HEK293 (cell line): Measurements from ENCODE around the gene ULBP1.
"Not testable (repeated sequence)": the region's sequence is repeated elsewhere in the genome, so short reads cannot be mapped to it uniquely, and the experiment has no call there.

Experiments used
- CTCF ChIA-PET: fragments of 350-600 bp; formaldehyde crosslinking; extraction: SDS; loops from one replicate; lab custom pipeline; 2021; ENCODE audit warnings: antibody characterized with exemption; lab: Yijun Ruan, JAX
- POLR2A ChIA-PET: fragments of 300-600 bp; formaldehyde crosslinking; extraction: SDS; loops from one replicate; lab custom pipeline; 2020; ENCODE audit warnings: antibody characterized with exemption, inconsistent platforms; lab: Yijun Ruan, JAX
- H3K27ac ChIP-seq: fragments of 200-500 bp; sonication (Bioruptor generic); 2 replicates; pipeline ENCODE4 v1.5.1; 2014; ENCODE audit warnings: low read depth, low read length, control low read depth, inconsistent platforms; ENCODE audit errors: extremely low read depth
- H3K36me3 ChIP-seq, 2 experiments: fragments of 200-500 bp in 1 of 2; sonication (Bioruptor generic) in 1 of 2; 1 replicate in 1 of 2; 2 replicates in 1 of 2; pipeline ENCODE4 v1.5.1; 2014 to 2017; ENCODE audit warnings: inconsistent platforms in 2 of 2, low read length in 2 of 2; ENCODE audit not compliant: control insufficient read depth in 2 of 2, insufficient read depth in 1 of 2
- H3K4me1 ChIP-seq: fragments of 200-500 bp; sonication (Bioruptor generic); 2 replicates; pipeline ENCODE4 v1.5.1; 2014; ENCODE audit warnings: mild to moderate bottlenecking, low read length, inconsistent platforms; ENCODE audit not compliant: control insufficient read depth, insufficient read depth
- H3K4me3 ChIP-seq: 2 replicates; pipeline ENCODE4 v1.5.1; 2011; ENCODE audit warnings: low read depth, mild to moderate bottlenecking, control low read depth, low read length, moderate library complexity
- H3K9me3 ChIP-seq: fragments of 200-500 bp; sonication (Bioruptor generic); 2 replicates; pipeline ENCODE4 v1.5.1; 2014; ENCODE audit warnings: low read depth, low read length, inconsistent platforms; ENCODE audit not compliant: control insufficient read depth, insufficient read depth
- RBAK ChIP-seq: fragments of 450-650 bp; formaldehyde crosslinking; IDR thresholded peaks from 2 replicates; pipeline ENCODE4 v1.5.1; 2016; ENCODE audit warnings: missing biosample characterization, missing genetic modification characterization
- SCRT1 ChIP-seq: fragments of 450-650 bp; formaldehyde crosslinking; IDR thresholded peaks from 2 replicates; pipeline ENCODE4 v1.5.1; 2016; ENCODE audit warnings: missing biosample characterization, missing genetic modification characterization, borderline replicate concordance
- SETDB1 ChIP-seq: IDR thresholded peaks from one replicate; pipeline ENCODE4 v1.6.1; 2017; ENCODE audit warnings: mild to moderate bottlenecking, low read length, moderate library complexity, mixed read lengths; ENCODE audit not compliant: insufficient read length
- ZNF19 ChIP-seq: fragments of 450-650 bp; formaldehyde crosslinking; IDR thresholded peaks from 2 replicates; pipeline ENCODE4; 2016; ENCODE audit warnings: missing biosample characterization, missing genetic modification characterization, low read depth
- ZNF2 ChIP-seq: fragments of 450-650 bp; formaldehyde crosslinking; IDR thresholded peaks from 2 replicates; pipeline ENCODE4 v1.5.1; 2016; ENCODE audit warnings: missing biosample characterization, missing genetic modification characterization
- ZNF202 ChIP-seq: fragments of 450-650 bp; formaldehyde crosslinking; IDR thresholded peaks from 2 replicates; pipeline ENCODE4 v1.5.1; 2016; ENCODE audit warnings: missing biosample characterization, missing genetic modification characterization, borderline replicate concordance
- ZNF23 ChIP-seq: fragments of 450-650 bp; formaldehyde crosslinking; IDR thresholded peaks from 2 replicates; pipeline ENCODE4 v1.5.1; 2016; ENCODE audit warnings: missing biosample characterization, missing genetic modification characterization, borderline replicate concordance
- ZNF24 ChIP-seq: fragments of 450-650 bp; formaldehyde crosslinking; IDR thresholded peaks from 2 replicates; pipeline ENCODE4 v1.5.1; 2016; ENCODE audit warnings: missing biosample characterization, missing genetic modification characterization
- ZNF274 ChIP-seq, 2 experiments: fragments of 200-500 bp in 1 of 2; fragments of 450-650 bp in 1 of 2; sonication (Bioruptor generic) in 1 of 2; formaldehyde crosslinking in 1 of 2; IDR thresholded peaks; 2 replicates each; pipeline versions ENCODE4 v1.5.1 to v1.6.1; 2014 to 2016; ENCODE audit warnings: borderline replicate concordance in 1 of 2, inconsistent platforms in 1 of 2, low read length in 1 of 2, missing biosample characterization in 1 of 2, missing genetic modification characterization in 1 of 2
- ZNF354C ChIP-seq: fragments of 450-650 bp; formaldehyde crosslinking; IDR thresholded peaks from 2 replicates; pipeline ENCODE4 v1.5.1; 2016; ENCODE audit warnings: missing biosample characterization, missing genetic modification characterization, low read depth, borderline replicate concordance
- ZNF416 ChIP-seq: fragments of 450-650 bp; formaldehyde crosslinking; IDR thresholded peaks from 2 replicates; pipeline ENCODE4 v1.5.1; 2016; ENCODE audit warnings: missing biosample characterization, missing genetic modification characterization
- ZNF433 ChIP-seq: fragments of 450-650 bp; formaldehyde crosslinking; IDR thresholded peaks from 2 replicates; pipeline ENCODE4 v1.5.1; 2016; ENCODE audit warnings: missing biosample characterization, missing genetic modification characterization, low read depth
- ZNF521 ChIP-seq: fragments of 450-650 bp; formaldehyde crosslinking; IDR thresholded peaks from 2 replicates; pipeline ENCODE4 v1.5.1; 2017; ENCODE audit warnings: missing biosample characterization, mild to moderate bottlenecking, missing genetic modification characterization
- ZNF544 ChIP-seq: fragments of 450-650 bp; formaldehyde crosslinking; IDR thresholded peaks from 2 replicates; pipeline ENCODE4 v1.5.0; 2017; ENCODE audit warnings: missing biosample characterization, missing genetic modification characterization
- ZNF658 ChIP-seq: fragments of 450-650 bp; formaldehyde crosslinking; IDR thresholded peaks from 2 replicates; pipeline ENCODE4; 2016; ENCODE audit warnings: missing biosample characterization, missing genetic modification characterization
- ZNF677 ChIP-seq: fragments of 450-650 bp; IDR thresholded peaks from 2 replicates; pipeline ENCODE4 v1.5.0; 2018; ENCODE audit warnings: missing biosample characterization, mild to moderate bottlenecking, missing genetic modification characterization, moderate library complexity
- ZNF768 ChIP-seq: fragments of 450-650 bp; formaldehyde crosslinking; IDR thresholded peaks from 2 replicates; pipeline ENCODE4 v1.5.1; 2018; ENCODE audit warnings: missing biosample characterization, mild to moderate bottlenecking, missing genetic modification characterization
- ZNF776 ChIP-seq: fragments of 450-650 bp; formaldehyde crosslinking; IDR thresholded peaks from 2 replicates; pipeline ENCODE4 v1.5.0; 2017; ENCODE audit warnings: missing biosample characterization, missing genetic modification characterization, borderline replicate concordance
- TF ChIP-seq, protein P1 (sequence below): fragments of 450-650 bp; formaldehyde crosslinking; IDR thresholded peaks from 2 replicates; pipeline ENCODE4 v1.5.1; 2016; ENCODE audit warnings: missing biosample characterization, missing genetic modification characterization
- TF ChIP-seq, protein P2 (sequence below): fragments of 450-650 bp; formaldehyde crosslinking; IDR thresholded peaks from 2 replicates; pipeline ENCODE4 v1.5.1; 2017; ENCODE audit warnings: missing biosample characterization, missing genetic modification characterization
- TF ChIP-seq, protein P3 (sequence below): fragments of 450-650 bp; formaldehyde crosslinking; IDR thresholded peaks from 2 replicates; pipeline ENCODE4 v1.5.1; 2016; ENCODE audit warnings: missing biosample characterization, missing genetic modification characterization
- TF ChIP-seq, protein P4 (sequence below): fragments of 450-650 bp; formaldehyde crosslinking; IDR thresholded peaks from 2 replicates; pipeline ENCODE4 v1.5.1; 2016; ENCODE audit warnings: missing biosample characterization, missing genetic modification characterization
- TF ChIP-seq, protein P5 (sequence below): fragments of 450-650 bp; formaldehyde crosslinking; optimal IDR thresholded peaks from 2 replicates; pipeline ENCODE3; 2016; ENCODE audit warnings: missing biosample characterization, mild to moderate bottlenecking, missing genetic modification characterization

The ULBP1 gene

DNA sequence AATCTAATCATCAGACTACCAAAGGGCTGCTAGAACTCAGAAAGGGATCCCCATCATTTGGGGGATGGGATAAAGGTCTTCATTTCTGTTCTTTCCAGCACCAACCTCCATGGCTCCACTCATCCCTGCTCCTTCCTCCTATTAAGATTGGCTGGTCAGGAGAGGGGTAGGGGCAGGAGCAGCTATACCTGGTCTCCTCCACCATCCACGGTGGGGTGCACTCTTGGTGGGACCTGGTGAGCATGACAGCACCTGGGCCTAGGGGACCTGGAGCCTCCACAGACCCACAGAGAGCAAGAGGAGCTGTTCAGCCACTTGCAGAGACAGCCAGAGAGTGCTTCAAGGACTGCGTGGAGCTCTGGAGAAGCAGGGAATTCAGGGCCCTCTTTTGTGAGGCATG lies 28.1 kb upstream of the ULBP1 start:
- TF ChIP-seq ZNF544 (tag by site-specific recombination), result no peak
- no peak for TF ChIP-seq SETDB1
- no peak for TF ChIP-seq ZNF677 (tag by site-specific recombination)
- TF ChIP-seq, protein P1, sequence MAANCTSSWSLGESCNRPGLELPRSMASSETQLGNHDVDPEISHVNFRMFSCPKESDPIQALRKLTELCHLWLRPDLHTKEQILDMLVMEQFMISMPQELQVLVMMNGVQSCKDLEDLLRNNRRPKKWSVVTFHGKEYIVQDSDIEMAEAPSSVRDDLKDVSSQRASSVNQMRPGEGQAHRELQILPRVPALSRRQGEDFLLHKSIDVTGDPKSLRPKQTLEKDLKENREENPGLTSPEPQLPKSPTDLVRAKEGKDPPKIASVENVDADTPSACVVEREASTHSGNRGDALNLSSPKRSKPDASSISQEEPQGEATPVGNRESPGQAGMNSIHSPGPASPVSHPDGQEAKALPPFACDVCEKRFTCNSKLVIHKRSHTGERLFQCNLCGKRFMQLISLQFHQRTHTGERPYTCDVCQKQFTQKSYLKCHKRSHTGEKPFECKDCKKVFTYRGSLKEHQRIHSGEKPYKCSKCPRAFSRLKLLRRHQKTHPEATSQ (tag by site-specific recombination), result no peak
- TF ChIP-seq, protein P2, sequence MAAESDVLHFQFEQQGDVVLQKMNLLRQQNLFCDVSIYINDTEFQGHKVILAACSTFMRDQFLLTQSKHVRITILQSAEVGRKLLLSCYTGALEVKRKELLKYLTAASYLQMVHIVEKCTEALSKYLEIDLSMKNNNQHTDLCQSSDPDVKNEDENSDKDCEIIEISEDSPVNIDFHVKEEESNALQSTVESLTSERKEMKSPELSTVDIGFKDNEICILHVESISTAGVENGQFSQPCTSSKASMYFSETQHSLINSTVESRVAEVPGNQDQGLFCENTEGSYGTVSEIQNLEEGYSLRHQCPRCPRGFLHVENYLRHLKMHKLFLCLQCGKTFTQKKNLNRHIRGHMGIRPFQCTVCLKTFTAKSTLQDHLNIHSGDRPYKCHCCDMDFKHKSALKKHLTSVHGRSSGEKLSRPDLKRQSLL, result no peak
- no peak for TF ChIP-seq ZNF416 (tag by site-specific recombination)
- no peak for TF ChIP-seq ZNF433
- no peak for TF ChIP-seq SCRT1
- no peak for TF ChIP-seq ZNF23 (tag by site-specific recombination)
- TF ChIP-seq, protein P3, sequence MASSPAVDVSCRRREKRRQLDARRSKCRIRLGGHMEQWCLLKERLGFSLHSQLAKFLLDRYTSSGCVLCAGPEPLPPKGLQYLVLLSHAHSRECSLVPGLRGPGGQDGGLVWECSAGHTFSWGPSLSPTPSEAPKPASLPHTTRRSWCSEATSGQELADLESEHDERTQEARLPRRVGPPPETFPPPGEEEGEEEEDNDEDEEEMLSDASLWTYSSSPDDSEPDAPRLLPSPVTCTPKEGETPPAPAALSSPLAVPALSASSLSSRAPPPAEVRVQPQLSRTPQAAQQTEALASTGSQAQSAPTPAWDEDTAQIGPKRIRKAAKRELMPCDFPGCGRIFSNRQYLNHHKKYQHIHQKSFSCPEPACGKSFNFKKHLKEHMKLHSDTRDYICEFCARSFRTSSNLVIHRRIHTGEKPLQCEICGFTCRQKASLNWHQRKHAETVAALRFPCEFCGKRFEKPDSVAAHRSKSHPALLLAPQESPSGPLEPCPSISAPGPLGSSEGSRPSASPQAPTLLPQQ (tag by site-specific recombination), result no peak
- TF ChIP-seq, protein P4, sequence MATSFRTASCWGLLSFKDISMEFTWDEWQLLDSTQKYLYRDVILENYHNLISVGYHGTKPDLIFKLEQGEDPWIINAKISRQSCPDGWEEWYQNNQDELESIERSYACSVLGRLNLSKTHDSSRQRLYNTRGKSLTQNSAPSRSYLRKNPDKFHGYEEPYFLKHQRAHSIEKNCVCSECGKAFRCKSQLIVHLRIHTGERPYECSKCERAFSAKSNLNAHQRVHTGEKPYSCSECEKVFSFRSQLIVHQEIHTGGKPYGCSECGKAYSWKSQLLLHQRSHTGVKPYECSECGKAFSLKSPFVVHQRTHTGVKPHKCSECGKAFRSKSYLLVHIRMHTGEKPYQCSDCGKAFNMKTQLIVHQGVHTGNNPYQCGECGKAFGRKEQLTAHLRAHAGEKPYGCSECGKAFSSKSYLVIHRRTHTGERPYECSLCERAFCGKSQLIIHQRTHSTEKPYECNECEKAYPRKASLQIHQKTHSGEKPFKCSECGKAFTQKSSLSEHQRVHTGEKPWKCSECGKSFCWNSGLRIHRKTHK (tag by site-specific recombination), result no peak
- TF ChIP-seq RBAK, result no peak
- no peak for TF ChIP-seq ZNF19
- no peak for TF ChIP-seq ZNF2 (tag by site-specific recombination)
- TF ChIP-seq ZNF24 (tag by site-specific recombination), result no peak
- no peak for TF ChIP-seq ZNF776
- TF ChIP-seq, protein P5, sequence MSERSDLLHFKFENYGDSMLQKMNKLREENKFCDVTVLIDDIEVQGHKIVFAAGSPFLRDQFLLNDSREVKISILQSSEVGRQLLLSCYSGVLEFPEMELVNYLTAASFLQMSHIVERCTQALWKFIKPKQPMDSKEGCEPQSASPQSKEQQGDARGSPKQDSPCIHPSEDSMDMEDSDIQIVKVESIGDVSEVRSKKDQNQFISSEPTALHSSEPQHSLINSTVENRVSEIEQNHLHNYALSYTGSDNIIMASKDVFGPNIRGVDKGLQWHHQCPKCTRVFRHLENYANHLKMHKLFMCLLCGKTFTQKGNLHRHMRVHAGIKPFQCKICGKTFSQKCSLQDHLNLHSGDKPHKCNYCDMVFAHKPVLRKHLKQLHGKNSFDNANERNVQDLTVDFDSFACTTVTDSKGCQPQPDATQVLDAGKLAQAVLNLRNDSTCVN (tag by site-specific recombination), result no peak
- no peak for TF ChIP-seq ZNF521 (tag by site-specific recombination)
- no peak for TF ChIP-seq ZNF658 (tag by site-specific recombination)
- no peak for TF ChIP-seq ZNF768 (tag by site-specific recombination)
- TF ChIP-seq, all 188 proteins: peak for 0
- no peaks in the 10 kb centered on the region for H3K9me3 ChIP-seq
- no peak overlapping the region for H3K4me3 ChIP-seq
- H3K36me3 ChIP-seq, result no peaks in the 10 kb centered on the region
- no peak overlapping the region for H3K27ac ChIP-seq
- ChIA-PET POLR2A (interaction anchor here (1.2 kb wide), 1 partner anchor 81 kb away, joined by 3 read pairs; no protein-coding TSS in a partner anchor), CTCF (interaction anchor here (0.7 to 2.5 kb wide), 9 partner anchors 14 to 880 kb away, joined by 3 to 35 read pairs (median 4); no protein-coding TSS in a partner anchor)
- H3K4me1 ChIP-seq, result no peaks in the 10 kb centered on the region

DNA sequence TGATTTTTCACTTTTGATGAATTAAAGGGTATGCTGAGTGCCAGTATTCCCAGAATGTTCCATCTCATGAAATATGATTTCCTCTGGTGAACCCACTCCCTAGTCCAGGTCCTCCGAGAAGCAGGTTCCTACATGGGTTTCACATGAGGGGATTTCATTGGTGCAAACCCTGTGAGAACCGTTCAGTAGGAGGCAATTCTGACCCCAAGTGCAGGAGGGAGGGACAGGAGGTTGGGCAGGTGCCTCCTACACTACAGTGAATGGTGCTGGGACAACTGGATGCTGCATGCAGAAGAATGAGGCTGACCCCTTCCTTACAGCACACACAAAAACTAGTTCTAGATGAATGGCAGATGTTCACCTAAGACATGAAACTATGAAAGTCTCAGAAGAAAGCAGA lies 27.0 kb upstream of the ULBP1 start:
- ChIA-PET CTCF (interaction anchor here (1.2 to 2.5 kb wide), 2 partner anchors 13 to 80 kb away, joined by 3 to 35 read pairs; no protein-coding TSS in a partner anchor), POLR2A (no interaction called here)
- H3K4me1 ChIP-seq, result no peaks in the 10 kb centered on the region
- no peak overlapping the region for H3K4me3 ChIP-seq
- H3K27ac ChIP-seq, result no peak overlapping the region
- TF ChIP-seq ZNF202 (no peak), ZNF274 (IDR thresholded peaks at IDR 0.05; ENCODE audit: low read length) (no peak), ZNF274 (tag by site-specific recombination; IDR thresholded peaks at IDR 0.05; ENCODE audit: borderline replicate concordance) (no peak), ZNF354C (no peak), ZNF23 (tag by site-specific recombination) (no peak)
- no peaks in the 10 kb centered on the region for H3K36me3 ChIP-seq
- no peaks in the 10 kb centered on the region for H3K9me3 ChIP-seq

DNA sequence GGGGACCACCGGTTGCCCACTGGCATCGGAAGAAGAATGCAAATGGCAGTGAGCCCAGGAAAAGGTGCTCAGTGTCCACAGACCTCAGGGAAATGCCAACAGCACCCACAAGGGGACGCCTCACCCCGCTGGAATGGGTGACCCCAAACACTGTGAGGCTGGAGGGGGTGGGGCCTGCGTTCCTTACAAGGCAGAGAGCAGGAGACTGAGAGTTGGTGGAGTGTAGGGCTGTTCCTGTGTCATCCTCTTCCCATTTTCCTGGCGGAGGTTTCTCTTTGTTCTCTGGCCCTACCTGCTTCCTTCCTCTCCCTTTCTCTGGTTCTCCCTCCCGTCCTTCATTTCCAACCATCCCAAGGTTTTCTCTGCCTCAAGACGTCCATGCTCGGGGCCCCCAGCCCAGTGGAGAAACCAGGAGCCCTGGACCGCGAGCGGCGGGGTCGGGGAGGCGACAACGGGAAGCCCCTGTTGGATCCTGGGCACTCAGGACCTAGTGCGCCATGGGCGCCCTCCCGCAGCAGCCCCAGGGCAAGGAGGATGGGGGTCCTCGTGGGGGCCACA lies 25.7 kb upstream of the ULBP1 start:
- H3K9me3 ChIP-seq, H3K4me1 ChIP-seq, H3K4me3 ChIP-seq, CTCF ChIA-PET, POLR2A ChIA-PET, H3K27ac ChIP-seq, H3K36me3 ChIP-seq: not testable (repeated sequence)
